CD4-positive, alpha-beta T cell (primary cell): ENCODE measurements around the gene BCO2. TPM values are rescaled to one million over a fixed set of nuclear protein-coding genes. Genes with fewer than 3 reads are reported as not detected.

Source experiments
- ATAC-seq: fragments of 200-7000 bp; cut with Tn5 transposase; one replicate; pipeline ENCODE4 v1.10.0; 2022; ENCODE audit warnings: mild to moderate bottlenecking; ENCODE audit not compliant: poor library complexity
- CTCF ChIA-PET: fragments of 350-600 bp; sonication (Branson Sonifier 250); formaldehyde crosslinking; loops from one replicate; lab custom pipeline; 2021; ENCODE audit warnings: antibody characterized with exemption, inconsistent platforms; lab: Charles Lee
- POLR2A ChIA-PET: fragments of 350-600 bp; sonication (Branson Sonifier 250); formaldehyde crosslinking; loops from one replicate; lab custom pipeline; 2021; ENCODE audit warnings: antibody characterized with exemption, inconsistent platforms; lab: Charles Lee
- DNase-seq, 14 experiments: peaks; one replicate each; pipeline ENCODE4 v3.0.0-alpha.2; 2013 to 2020; ENCODE audit warnings: mixed read lengths in 2 of 14
- H3K27ac ChIP-seq, 2 donors: one replicate each; pipeline versions ENCODE4 v1.5.1 to v1.7.0; 2013; ENCODE audit warnings: low read length in 2 of 2, low read depth in 1 of 2, mild to moderate bottlenecking in 1 of 2
- H3K27me3 ChIP-seq, 2 experiments: 1 replicate in 1 of 2; 2 replicates in 1 of 2; pipeline versions ENCODE4 v1.6.1 to v1.7.0; 2013; ENCODE audit warnings: low read length in 2 of 2, control low read depth in 1 of 2, mild to moderate bottlenecking in 1 of 2, moderate library complexity in 1 of 2; ENCODE audit not compliant: insufficient read depth in 2 of 2, control insufficient read depth in 1 of 2
- H3K36me3 ChIP-seq: one replicate; pipeline ENCODE4 v1.6.1; 2013; ENCODE audit warnings: low read length, control low read depth; ENCODE audit not compliant: insufficient read depth
- H3K4me1 ChIP-seq: one replicate; pipeline ENCODE4 v1.6.1; 2013; ENCODE audit warnings: low read length, control low read depth; ENCODE audit not compliant: insufficient read depth
- H3K4me3 ChIP-seq: one replicate; pipeline ENCODE4 v1.5.1; 2013; ENCODE audit warnings: mild to moderate bottlenecking, low read length, moderate library complexity
- H3K9me3 ChIP-seq, 2 experiments: 1 replicate in 1 of 2; 2 replicates in 1 of 2; pipeline versions ENCODE4 v1.6.1 to v1.7.0; 2013; ENCODE audit warnings: low read length in 2 of 2, mild to moderate bottlenecking in 2 of 2, control low read depth in 1 of 2, moderate library complexity in 1 of 2; ENCODE audit not compliant: control insufficient read depth in 1 of 2, insufficient read depth in 1 of 2
- H3K27ac Mint-ChIP-seq: one replicate; pipeline ENCODE4 v1.8.0; 2020; ENCODE audit warnings: mixed read lengths
- H3K27me3 Mint-ChIP-seq: one replicate; pipeline ENCODE4 v1.8.0; 2021; ENCODE audit warnings: mixed read lengths
- H3K36me3 Mint-ChIP-seq: one replicate; pipeline ENCODE4 v1.8.0; 2021; ENCODE audit warnings: low read depth, mixed read lengths
- H3K4me1 Mint-ChIP-seq: one replicate; pipeline ENCODE4 v1.8.0; 2021; ENCODE audit warnings: low read depth, mixed read lengths
- H3K4me3 Mint-ChIP-seq: one replicate; pipeline ENCODE4 v1.8.0; 2020; ENCODE audit warnings: mild to moderate bottlenecking, mixed read lengths
- H3K9me3 Mint-ChIP-seq: one replicate; pipeline ENCODE4 v1.8.0; 2020; ENCODE audit warnings: mixed read lengths
- intact Hi-C, 2 experiments: fragments of 100-400 bp; cut with DNase I in 1 of 2; cut with micrococcal nuclease in 1 of 2; formaldehyde crosslinking; loops; one replicate each; pipeline versions ENCODE4 v1.15.1 to v1.9.0; 2023 to 2025; cut with DNase I, micrococcal nuclease
- total RNA-seq, 174 experiments: library from RNA in 2 of 174; stranded (reverse) in 2 of 174; gene quantifications; one replicate each; pipeline ENCODE4 v1.2.3 and lab custom pipeline; 2021 to 2026
- TF ChIP-seq, protein P1 (sequence below): fragments of 200-600 bp; IDR thresholded peaks from one replicate; pipeline ENCODE4 v1.8.0; 2022; ENCODE audit warnings: antibody characterized with exemption, mild to moderate bottlenecking

Gene BCO2
- total RNA-seq, 2 experiments from 2014 or later = 1.1 to 1.5 TPM

DNA sequence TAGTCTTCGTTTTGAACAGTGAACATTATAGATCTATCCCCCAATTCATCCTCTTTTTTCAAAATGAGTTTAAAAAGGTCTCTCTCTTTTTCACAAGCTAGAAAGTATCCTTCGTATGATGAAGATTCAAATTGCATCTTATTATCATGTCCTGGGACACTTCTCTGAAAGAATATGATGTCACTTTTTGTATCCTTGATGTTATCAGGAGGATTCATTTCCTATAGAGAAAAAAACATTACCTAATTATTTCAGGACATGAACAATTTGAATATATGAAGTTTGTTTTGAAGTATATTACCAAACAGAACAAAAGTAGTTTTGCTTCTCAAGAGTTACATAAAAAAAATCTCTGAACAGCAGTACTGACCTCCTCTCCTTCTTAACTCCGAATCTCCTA lies 31.7 kb upstream of the BCO2 start:
- peaks cover 4 to 5% of the 10 kb centered on the region in 2 experiments for H3K9me3 ChIP-seq
- no peak overlapping the region for H3K4me3 ChIP-seq
- no peaks in the 10 kb centered on the region for H3K27me3 ChIP-seq
- no peak overlapping the region for H3K27ac ChIP-seq
- intact Hi-C loops = no loop called here
- ATAC-seq = no peak
- ChIA-PET POLR2A (interaction anchor here (0.6 kb wide), 1 partner anchor 1092 kb away, joined by 3 read pairs; no protein-coding TSS in a partner anchor), CTCF (no interaction called here)
- DNase-seq = no peak
- peaks cover 3% of the 10 kb centered on the region for H3K9me3 Mint-ChIP-seq
- H3K36me3 ChIP-seq = no peaks in the 10 kb centered on the region
- H3K4me3 Mint-ChIP-seq = no peak overlapping the region
- H3K27me3 Mint-ChIP-seq = no peaks in the 10 kb centered on the region
- no peaks in the 10 kb centered on the region for H3K4me1 Mint-ChIP-seq
- TF ChIP-seq, protein P1, sequence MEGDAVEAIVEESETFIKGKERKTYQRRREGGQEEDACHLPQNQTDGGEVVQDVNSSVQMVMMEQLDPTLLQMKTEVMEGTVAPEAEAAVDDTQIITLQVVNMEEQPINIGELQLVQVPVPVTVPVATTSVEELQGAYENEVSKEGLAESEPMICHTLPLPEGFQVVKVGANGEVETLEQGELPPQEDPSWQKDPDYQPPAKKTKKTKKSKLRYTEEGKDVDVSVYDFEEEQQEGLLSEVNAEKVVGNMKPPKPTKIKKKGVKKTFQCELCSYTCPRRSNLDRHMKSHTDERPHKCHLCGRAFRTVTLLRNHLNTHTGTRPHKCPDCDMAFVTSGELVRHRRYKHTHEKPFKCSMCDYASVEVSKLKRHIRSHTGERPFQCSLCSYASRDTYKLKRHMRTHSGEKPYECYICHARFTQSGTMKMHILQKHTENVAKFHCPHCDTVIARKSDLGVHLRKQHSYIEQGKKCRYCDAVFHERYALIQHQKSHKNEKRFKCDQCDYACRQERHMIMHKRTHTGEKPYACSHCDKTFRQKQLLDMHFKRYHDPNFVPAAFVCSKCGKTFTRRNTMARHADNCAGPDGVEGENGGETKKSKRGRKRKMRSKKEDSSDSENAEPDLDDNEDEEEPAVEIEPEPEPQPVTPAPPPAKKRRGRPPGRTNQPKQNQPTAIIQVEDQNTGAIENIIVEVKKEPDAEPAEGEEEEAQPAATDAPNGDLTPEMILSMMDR = no peak
- no peak overlapping the region for H3K27ac Mint-ChIP-seq
- H3K4me1 ChIP-seq = no peaks in the 10 kb centered on the region
- peaks cover 13% of the 10 kb centered on the region for H3K36me3 Mint-ChIP-seq

DNA sequence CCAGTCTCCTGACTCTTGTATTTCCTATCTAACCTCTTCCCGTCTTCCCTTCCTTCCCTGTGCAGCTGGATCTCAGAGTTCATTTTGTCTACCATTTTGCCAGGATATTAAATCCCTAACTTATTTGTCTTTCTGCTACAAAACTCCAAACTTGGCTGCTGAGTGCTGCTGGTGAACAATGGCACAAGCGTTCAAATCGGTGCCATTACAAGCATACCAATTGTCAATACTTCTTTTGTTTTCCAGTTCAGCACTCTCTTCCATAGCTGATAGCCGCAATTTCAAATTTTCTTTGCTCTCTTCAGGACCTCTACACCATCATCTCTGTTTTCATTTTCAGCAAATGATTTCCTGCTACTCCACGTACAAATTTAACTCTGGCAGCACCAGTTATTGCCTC lies 24.8 kb upstream of the BCO2 start:
- Histone ChIP-seq H3K27me3 (no peaks in the 10 kb centered on the region), H3K9me3 (no peaks in the 10 kb centered on the region), H3K36me3 (no peaks in the 10 kb centered on the region), H3K4me3 (no peak overlapping the region), H3K4me1 (no peaks in the 10 kb centered on the region), H3K27ac (no peak overlapping the region)
- Mint-ChIP-seq H3K4me1 (no peaks in the 10 kb centered on the region), H3K27ac (no peak overlapping the region), H3K36me3 (no peaks in the 10 kb centered on the region), H3K27me3 (no peaks in the 10 kb centered on the region), H3K4me3 (no peak overlapping the region), H3K9me3 (no peaks in the 10 kb centered on the region)
- DNase-seq (no peak), ATAC-seq (no peak)
- CTCF ChIA-PET = no interaction called here
- intact Hi-C loops = no loop called here
- TF ChIP-seq, protein P1 = no peak
- POLR2A ChIA-PET = no interaction called here

DNA sequence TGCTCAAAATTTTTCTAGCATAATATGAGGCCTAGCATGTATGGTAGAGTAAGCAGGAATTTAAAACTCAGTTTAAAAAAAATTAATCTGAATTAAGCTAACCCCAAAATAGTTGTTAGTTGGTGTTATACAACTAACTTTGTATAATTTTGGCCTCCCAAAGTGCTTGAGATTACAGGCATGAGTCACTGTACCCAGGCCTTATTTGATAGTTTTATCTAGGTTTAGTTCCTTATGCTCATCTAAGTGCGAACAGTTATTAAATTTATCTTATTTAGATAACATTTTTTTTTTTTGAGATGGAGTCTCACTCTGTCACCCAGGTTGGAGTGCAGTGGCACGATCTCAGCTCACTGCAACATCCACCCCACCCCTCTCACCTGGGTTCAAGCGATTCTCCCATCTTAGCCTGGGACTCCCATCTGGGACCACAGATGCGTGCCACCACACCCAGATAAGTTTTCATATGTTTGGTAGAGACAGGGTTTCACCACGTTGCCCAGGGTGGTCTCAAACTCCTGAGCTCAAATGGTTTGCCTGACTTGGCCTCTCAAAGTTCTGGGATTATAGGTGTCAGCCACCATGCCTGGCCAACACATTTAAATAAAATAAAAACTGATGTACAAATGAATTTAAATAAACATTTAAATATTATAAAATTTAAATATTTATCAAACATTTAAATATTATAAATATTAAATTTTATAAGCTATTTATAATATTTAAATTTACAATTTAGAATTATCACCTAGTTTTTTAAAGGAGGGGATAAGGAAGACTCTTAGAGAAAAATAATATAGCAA lies 19.0 kb upstream of the BCO2 start:
- Histone ChIP-seq H3K27me3 (no peaks in the 10 kb centered on the region), H3K4me3 (no peak overlapping the region), H3K4me1 (no peaks in the 10 kb centered on the region), H3K27ac (no peak overlapping the region), H3K9me3 (no peaks in the 10 kb centered on the region), H3K36me3 (no peaks in the 10 kb centered on the region)
- POLR2A ChIA-PET = interaction anchor here (0.6 kb wide), 1 partner anchor 16 kb away, joined by 3 read pairs; no protein-coding TSS in a partner anchor
- Mint-ChIP-seq H3K27me3 (no peaks in the 10 kb centered on the region), H3K27ac (no peak overlapping the region), H3K4me3 (no peak overlapping the region), H3K36me3 (no peaks in the 10 kb centered on the region), H3K9me3 (no peaks in the 10 kb centered on the region), H3K4me1 (no peaks in the 10 kb centered on the region)
- ATAC-seq (no peak), DNase-seq (no peak)
- TF ChIP-seq, protein P1 = no peak
- CTCF ChIA-PET = no interaction called here
- intact Hi-C loops = no loop called here
